WERI-Rb-1 (cell line): ENCODE data around the gene ERVK3-1.

ENCODE experiments used
- DNase-seq: peaks from one replicate; pipeline ENCODE4 v3.0.0-alpha.2; 2020
- H3K27ac ChIP-seq: fragments of 250-450 bp; sonication (Bioruptor Pico); 2 replicates; pipeline ENCODE4 v1.5.1; 2020; ENCODE audit warnings: mild to moderate bottlenecking, moderate library complexity
- H3K27me3 ChIP-seq: fragments of 250-450 bp; sonication (Bioruptor Pico); 2 replicates; pipeline ENCODE4 v1.5.1; 2021; ENCODE audit warnings: mild to moderate bottlenecking, low read depth, moderate library complexity; ENCODE audit not compliant: insufficient read depth, severe bottlenecking
- H3K36me3 ChIP-seq: fragments of 250-450 bp; sonication (Bioruptor Pico); 2 replicates; pipeline ENCODE4 v1.5.1; 2020; ENCODE audit warnings: mild to moderate bottlenecking, moderate library complexity
- H3K4me3 ChIP-seq: 2 replicates; pipeline ENCODE4 v1.5.1; 2011; ENCODE audit warnings: low read depth, mild to moderate bottlenecking, control low read depth, low read length
- H3K9me3 ChIP-seq: fragments of 250-450 bp; sonication (Bioruptor Pico); 2 replicates; pipeline ENCODE4 v1.5.1; 2021; ENCODE audit warnings: mild to moderate bottlenecking, moderate library complexity; ENCODE audit not compliant: severe bottlenecking
- TF ChIP-seq, protein P1 (sequence below): IDR thresholded peaks from 2 replicates; pipeline ENCODE4 v1.5.1; 2011; ENCODE audit warnings: low read depth, mild to moderate bottlenecking, control low read depth, inconsistent platforms, low read length

The ERVK3-1 gene

DNA sequence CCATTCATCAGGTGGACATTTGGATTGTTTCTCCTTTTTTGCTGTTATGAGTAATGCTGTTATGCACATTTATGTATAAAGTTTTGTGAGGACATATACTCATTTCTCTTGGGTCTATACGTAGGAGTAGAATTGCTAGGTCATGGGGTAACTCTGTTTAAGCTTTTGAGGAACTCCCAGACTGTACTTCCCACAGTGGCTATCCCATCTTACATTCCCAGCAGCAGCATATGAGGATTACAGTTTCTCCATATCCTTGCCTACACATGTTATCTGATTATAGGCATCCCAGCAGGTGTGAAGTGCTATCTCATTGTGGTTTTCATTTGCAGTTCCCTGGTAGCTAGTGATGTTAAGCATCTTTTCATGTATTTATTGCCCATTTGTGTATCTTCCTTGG is 27.5 kb downstream of the ERVK3-1 start:
- Histone ChIP-seq H3K9me3 (no peaks in the 10 kb centered on the region), H3K27ac (no peak overlapping the region), H3K36me3 (peaks cover 6% of the 10 kb centered on the region), H3K27me3 (no peaks in the 10 kb centered on the region), H3K4me3 (no peak overlapping the region)
- no peak for DNase-seq
- TF ChIP-seq, protein P1, sequence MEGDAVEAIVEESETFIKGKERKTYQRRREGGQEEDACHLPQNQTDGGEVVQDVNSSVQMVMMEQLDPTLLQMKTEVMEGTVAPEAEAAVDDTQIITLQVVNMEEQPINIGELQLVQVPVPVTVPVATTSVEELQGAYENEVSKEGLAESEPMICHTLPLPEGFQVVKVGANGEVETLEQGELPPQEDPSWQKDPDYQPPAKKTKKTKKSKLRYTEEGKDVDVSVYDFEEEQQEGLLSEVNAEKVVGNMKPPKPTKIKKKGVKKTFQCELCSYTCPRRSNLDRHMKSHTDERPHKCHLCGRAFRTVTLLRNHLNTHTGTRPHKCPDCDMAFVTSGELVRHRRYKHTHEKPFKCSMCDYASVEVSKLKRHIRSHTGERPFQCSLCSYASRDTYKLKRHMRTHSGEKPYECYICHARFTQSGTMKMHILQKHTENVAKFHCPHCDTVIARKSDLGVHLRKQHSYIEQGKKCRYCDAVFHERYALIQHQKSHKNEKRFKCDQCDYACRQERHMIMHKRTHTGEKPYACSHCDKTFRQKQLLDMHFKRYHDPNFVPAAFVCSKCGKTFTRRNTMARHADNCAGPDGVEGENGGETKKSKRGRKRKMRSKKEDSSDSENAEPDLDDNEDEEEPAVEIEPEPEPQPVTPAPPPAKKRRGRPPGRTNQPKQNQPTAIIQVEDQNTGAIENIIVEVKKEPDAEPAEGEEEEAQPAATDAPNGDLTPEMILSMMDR: no peak

DNA sequence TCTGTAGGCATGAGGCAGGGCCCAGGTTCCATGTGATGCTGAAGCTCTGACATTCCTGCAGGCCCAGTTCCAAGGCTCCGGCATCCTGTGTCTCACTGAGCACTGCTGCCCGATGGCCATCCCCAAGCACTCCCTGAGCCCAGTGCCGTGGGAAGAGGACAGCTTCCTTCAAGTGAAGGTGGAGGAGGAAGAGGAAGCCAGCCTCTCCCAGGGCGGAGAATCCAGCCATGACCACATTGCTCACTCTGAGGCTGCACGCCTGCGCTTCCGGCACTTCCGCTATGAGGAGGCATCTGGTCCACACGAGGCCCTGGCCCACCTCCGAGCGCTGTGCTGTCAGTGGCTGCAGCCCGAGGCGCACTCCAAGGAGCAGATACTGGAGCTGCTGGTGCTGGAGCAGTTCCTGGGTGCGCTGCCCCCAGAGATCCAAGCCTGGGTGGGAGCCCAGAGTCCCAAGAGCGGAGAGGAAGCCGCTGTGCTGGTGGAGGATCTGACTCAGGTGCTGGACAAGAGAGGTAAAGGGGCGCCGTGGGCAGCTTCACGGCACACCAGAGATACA is 29.6 kb downstream of the ERVK3-1 start:
- Histone ChIP-seq H3K27me3 (no peaks in the 10 kb centered on the region), H3K36me3 (peaks cover 20% of the 10 kb centered on the region), H3K9me3 (no peaks in the 10 kb centered on the region), H3K4me3 (no peak overlapping the region), H3K27ac (no peak overlapping the region)
- TF ChIP-seq, protein P1: no peak
- no peak for DNase-seq

DNA sequence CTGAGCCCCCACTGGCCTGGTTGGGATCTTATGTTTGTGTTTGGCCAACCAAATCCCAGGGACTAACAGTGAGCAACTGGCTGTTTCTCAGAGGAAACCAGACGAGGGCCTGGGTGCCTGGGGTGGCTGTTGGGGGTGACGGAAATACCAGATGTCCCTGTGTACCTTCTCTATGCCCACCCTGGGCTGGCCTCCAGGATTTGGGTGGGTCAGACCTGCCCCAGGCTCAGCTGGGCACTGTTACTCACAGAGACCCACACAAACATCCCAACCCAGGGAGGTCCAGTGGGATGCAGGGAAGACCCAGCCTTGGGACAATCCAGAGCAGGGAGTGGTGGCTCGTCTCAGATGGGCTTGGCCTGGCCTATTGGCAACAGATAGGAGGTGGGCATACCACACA is 30.5 kb downstream of the ERVK3-1 start:
- H3K9me3 ChIP-seq: no peaks in the 10 kb centered on the region
- no peak overlapping the region for H3K27ac ChIP-seq
- peaks cover 22% of the 10 kb centered on the region for H3K36me3 ChIP-seq
- TF ChIP-seq, protein P1: no peak
- no peak overlapping the region for H3K4me3 ChIP-seq
- H3K27me3 ChIP-seq: no peaks in the 10 kb centered on the region
- DNase-seq: no peak

DNA sequence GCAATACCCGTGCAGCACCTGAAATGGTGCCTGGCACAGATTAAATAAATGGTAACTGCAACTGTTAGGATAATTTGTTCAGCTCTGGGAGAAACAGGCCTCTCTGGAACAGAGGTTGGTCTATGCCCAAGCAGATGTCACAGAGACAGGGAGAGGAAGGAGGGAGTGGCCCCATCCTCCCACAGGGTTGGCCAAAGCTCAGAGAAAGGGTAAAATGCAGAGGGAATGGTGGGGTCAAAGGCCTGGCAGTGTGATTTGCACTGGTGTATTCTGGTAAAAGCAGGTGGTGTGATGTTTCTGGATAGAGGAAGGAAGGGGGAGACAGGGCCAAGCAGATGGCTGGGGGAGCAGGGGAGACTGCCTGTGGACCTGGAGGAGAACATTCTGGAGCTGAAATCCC is 31.0 kb downstream of the ERVK3-1 start:
- no peaks in the 10 kb centered on the region for H3K27me3 ChIP-seq
- no peak for DNase-seq
- peaks cover 24% of the 10 kb centered on the region for H3K36me3 ChIP-seq
- H3K4me3 ChIP-seq: no peak overlapping the region
- H3K27ac ChIP-seq: no peak overlapping the region
- TF ChIP-seq, protein P1: no peak
- H3K9me3 ChIP-seq: no peaks in the 10 kb centered on the region

DNA sequence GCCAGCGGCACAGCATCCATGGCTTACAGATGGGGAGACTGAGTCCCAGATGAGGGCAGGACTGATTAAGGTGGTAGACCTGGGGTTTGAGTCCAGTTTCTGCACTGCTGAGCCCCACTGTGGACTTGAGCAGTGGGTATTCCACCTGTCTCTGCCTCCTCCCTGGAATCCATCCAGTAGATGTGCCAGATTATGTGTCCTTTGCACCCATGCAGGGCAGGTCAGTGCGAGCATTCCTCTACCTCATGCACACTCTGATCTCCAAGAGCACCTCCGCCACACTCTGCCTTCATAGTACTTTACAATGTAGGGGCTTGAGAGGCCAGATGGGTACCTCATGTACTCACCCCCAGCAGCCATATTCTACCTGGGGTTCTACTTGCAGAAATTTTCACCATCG is 31.6 kb downstream of the ERVK3-1 start:
- H3K9me3 ChIP-seq: no peaks in the 10 kb centered on the region
- H3K27ac ChIP-seq: no peak overlapping the region
- peaks cover 27% of the 10 kb centered on the region for H3K36me3 ChIP-seq
- TF ChIP-seq, protein P1: no peak
- H3K27me3 ChIP-seq: no peaks in the 10 kb centered on the region
- DNase-seq: no peak
- no peak overlapping the region for H3K4me3 ChIP-seq

DNA sequence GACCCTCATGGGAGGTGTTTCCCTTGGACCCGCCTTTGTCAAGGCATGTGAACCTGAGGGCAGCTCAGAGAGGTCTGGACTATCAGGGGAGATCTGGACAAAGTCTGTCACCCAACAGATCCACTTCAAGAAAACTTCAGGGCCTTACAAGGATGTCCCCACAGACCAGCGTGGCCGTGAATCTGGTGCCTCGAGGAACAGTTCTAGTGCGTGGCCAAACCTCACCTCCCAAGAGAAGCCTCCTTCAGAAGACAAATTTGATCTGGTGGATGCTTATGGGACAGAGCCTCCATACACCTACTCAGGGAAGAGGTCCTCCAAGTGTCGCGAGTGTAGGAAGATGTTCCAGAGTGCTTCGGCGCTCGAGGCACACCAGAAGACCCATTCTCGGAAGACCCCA is 33.2 kb downstream of the ERVK3-1 start:
- Histone ChIP-seq H3K27me3 (no peaks in the 10 kb centered on the region), H3K9me3 (no peaks in the 10 kb centered on the region), H3K27ac (no peak overlapping the region), H3K36me3 (peaks cover 27% of the 10 kb centered on the region), H3K4me3 (no peak overlapping the region)
- TF ChIP-seq, protein P1: no peak
- DNase-seq: no peak
